ENCODE results near the gene SART3. TPM values are rescaled to one million over a fixed set of nuclear protein-coding genes. Genes with fewer than 3 reads are reported as not detected.

The SART3 gene
- total RNA-seq, 3 donors from 2014 or later (not counting 1 experiment from before 2014, with no cell fraction given), result 76.5 to 107 (median 78.3) TPM

DNA sequence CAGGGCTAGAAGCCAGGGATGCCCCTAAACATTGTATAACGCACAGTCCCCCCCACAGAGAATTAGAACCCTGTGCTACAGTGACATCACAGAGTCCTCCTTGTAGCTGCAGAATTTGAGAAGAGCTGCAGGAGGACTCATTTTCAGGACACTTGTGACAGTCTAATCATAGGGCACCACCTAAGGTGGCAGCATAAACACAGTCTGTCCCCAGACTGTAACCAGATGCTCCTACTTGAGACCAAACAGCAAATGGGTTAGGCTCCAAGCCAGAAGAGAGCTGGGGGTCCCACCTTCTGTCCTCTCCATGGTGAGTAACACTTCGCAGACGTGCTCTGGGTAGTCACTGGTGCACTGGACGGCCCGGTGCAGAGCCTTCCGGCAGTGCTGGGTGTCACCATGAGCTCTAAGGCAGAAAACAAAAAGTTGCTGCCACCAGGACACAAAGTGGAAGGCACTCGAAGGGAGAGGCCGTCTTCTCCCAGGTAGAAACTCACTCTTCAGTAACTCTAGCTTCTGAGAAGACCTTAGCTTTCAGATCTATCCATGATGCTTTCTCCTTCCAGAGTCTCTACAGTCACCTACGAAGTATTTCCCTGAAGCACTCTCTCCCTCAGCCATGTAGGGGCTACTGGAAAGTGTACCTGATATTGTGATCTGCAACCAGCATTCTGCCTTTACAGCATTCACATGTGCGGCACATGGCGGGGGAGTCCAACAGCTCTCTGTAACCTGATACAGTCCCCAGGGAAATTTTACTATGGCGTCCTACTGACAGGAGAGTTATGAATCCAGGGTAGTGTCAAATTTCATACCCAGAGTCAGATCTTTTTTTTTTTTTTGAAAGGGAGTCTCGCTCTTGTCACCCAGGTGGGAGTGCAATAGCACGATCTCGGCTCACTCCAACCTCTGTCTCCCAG lies 28.8 kb downstream of the SART3 start:
- no peaks in the 10 kb centered on the region for H3K9me3 ChIP-seq (ENCODE audit: control insufficient read depth, insufficient read depth, low read length)
- TF ChIP-seq, protein P1, sequence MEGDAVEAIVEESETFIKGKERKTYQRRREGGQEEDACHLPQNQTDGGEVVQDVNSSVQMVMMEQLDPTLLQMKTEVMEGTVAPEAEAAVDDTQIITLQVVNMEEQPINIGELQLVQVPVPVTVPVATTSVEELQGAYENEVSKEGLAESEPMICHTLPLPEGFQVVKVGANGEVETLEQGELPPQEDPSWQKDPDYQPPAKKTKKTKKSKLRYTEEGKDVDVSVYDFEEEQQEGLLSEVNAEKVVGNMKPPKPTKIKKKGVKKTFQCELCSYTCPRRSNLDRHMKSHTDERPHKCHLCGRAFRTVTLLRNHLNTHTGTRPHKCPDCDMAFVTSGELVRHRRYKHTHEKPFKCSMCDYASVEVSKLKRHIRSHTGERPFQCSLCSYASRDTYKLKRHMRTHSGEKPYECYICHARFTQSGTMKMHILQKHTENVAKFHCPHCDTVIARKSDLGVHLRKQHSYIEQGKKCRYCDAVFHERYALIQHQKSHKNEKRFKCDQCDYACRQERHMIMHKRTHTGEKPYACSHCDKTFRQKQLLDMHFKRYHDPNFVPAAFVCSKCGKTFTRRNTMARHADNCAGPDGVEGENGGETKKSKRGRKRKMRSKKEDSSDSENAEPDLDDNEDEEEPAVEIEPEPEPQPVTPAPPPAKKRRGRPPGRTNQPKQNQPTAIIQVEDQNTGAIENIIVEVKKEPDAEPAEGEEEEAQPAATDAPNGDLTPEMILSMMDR (IDR thresholded peaks at IDR 0.05), result no peak
- ATAC-seq, result no peak
- no peak overlapping the region for H3K4me3 ChIP-seq (ENCODE audit: low read length)
- H3K4me3 Mint-ChIP-seq, result no peak overlapping the region
- H3K9me3 Mint-ChIP-seq, result no peaks in the 10 kb centered on the region
- peaks cover 3% of the 10 kb centered on the region for H3K4me1 ChIP-seq (ENCODE audit: control insufficient read depth, insufficient read depth, low read length)
- H3K27ac Mint-ChIP-seq, result no peak overlapping the region
- DNase-seq, result no peak
- no peaks in the 10 kb centered on the region for H3K27me3 Mint-ChIP-seq (ENCODE audit: low read depth in 2 of 2)
- H3K36me3 ChIP-seq (ENCODE audit: control insufficient read depth, insufficient read depth, low read length), result peaks cover 79% of the 10 kb centered on the region
- no peaks in the 10 kb centered on the region for H3K27me3 ChIP-seq (ENCODE audit: control insufficient read depth, insufficient read depth, low read length)
- no peak overlapping the region for H3K27ac ChIP-seq (ENCODE audit: low read length)
- peaks cover 28% of the 10 kb centered on the region for H3K36me3 Mint-ChIP-seq
- whole genome bisulfite sequencing (ENCODE audit: insufficient coverage), result 97% methylated on average over 15 of the region's 15 CpGs
- intact Hi-C loops (cut with micrococcal nuclease), result no loop called here
- H3K4me1 Mint-ChIP-seq, result peaks cover 4 to 10% of the 10 kb centered on the region in 2 donors

DNA sequence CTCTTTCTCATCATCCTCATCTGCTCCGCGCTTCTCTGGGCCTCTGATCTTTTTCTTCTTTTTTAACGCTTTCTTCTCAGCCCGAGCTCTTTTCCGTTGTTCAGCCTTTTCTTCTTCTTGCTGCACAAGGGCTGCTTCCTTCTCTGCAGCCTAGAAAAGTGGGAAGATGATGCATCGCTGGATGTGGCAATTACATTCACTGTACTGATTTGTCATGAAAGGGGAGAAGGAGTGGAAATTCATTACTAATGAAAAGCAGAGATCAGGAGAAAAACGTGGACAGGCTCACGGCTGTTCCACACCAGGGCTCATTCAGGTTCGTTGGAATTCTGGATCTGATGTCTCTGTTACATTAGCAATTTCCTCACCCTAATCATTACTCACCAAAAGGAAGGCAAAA lies 30.8 kb downstream of the SART3 start:
- no peak for DNase-seq
- intact Hi-C loops (cut with micrococcal nuclease), result no loop called here
- ATAC-seq, result no peak
- peaks cover 16% of the 10 kb centered on the region for H3K36me3 Mint-ChIP-seq
- TF ChIP-seq, protein P1 (IDR thresholded peaks at IDR 0.05), result no peak
- H3K4me1 ChIP-seq (ENCODE audit: control insufficient read depth, insufficient read depth, low read length), result peaks cover 4% of the 10 kb centered on the region
- no peaks in the 10 kb centered on the region for H3K27me3 ChIP-seq (ENCODE audit: control insufficient read depth, insufficient read depth, low read length)
- peaks cover 11 to 18% of the 10 kb centered on the region in 2 donors for H3K4me1 Mint-ChIP-seq
- peaks cover 79% of the 10 kb centered on the region for H3K36me3 ChIP-seq (ENCODE audit: control insufficient read depth, insufficient read depth, low read length)
- no peak overlapping the region for H3K27ac Mint-ChIP-seq
- no peak overlapping the region for H3K27ac ChIP-seq (ENCODE audit: low read length)
- H3K4me3 ChIP-seq (ENCODE audit: low read length), result no peak overlapping the region
- H3K4me3 Mint-ChIP-seq, result no peak overlapping the region
- 97% methylated on average over 9 of the region's 9 CpGs for WGBS (ENCODE audit: insufficient coverage)
- H3K9me3 Mint-ChIP-seq, result no peaks in the 10 kb centered on the region
- no peaks in the 10 kb centered on the region for H3K9me3 ChIP-seq (ENCODE audit: control insufficient read depth, insufficient read depth, low read length)
- no peaks in the 10 kb centered on the region for H3K27me3 Mint-ChIP-seq (ENCODE audit: low read depth in 2 of 2)

DNA sequence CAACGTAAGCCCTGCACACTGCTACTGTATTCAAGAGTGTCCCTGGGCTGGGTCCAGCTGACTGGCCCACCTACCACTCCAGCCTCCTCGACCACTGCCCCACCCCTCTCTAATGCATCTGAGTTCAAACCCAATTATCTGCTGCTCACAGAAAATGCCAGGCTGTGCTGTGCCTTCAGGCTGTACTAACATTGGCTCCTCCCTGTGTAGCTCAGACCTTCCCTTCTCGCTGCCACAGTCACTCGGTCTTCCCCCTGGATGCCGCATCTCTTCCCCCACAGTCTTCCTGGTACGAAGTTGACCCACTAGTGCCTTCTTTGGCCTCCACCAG lies 33.8 kb downstream of the SART3 start:
- no peaks in the 10 kb centered on the region for H3K27me3 ChIP-seq (ENCODE audit: control insufficient read depth, insufficient read depth, low read length)
- H3K4me1 ChIP-seq (ENCODE audit: control insufficient read depth, insufficient read depth, low read length), result peaks cover 4% of the 10 kb centered on the region
- DNase-seq (no peak), ATAC-seq (no peak)
- no peaks in the 10 kb centered on the region for H3K27me3 Mint-ChIP-seq (ENCODE audit: low read depth in 2 of 2)
- no peaks in the 10 kb centered on the region for H3K9me3 Mint-ChIP-seq
- peaks cover 91% of the 10 kb centered on the region for H3K36me3 ChIP-seq (ENCODE audit: control insufficient read depth, insufficient read depth, low read length)
- H3K4me3 ChIP-seq (ENCODE audit: low read length), result no peak overlapping the region
- peak overlapping the region; percentile 21 to 72 for H3K27ac Mint-ChIP-seq
- no peaks in the 10 kb centered on the region for H3K9me3 ChIP-seq (ENCODE audit: control insufficient read depth, insufficient read depth, low read length)
- H3K4me3 Mint-ChIP-seq, result no peak overlapping the region
- intact Hi-C loops (cut with micrococcal nuclease), result no loop called here
- no peak overlapping the region for H3K27ac ChIP-seq (ENCODE audit: low read length)
- TF ChIP-seq, protein P1 (IDR thresholded peaks at IDR 0.05), result no peak
- WGBS (ENCODE audit: insufficient coverage), result 95% methylated on average over 6 of the region's 6 CpGs
- H3K4me1 Mint-ChIP-seq, result peaks cover 11 to 18% of the 10 kb centered on the region in 2 donors
- peaks cover 7% of the 10 kb centered on the region for H3K36me3 Mint-ChIP-seq
